Measurements from ENCODE around the gene COL5A1.

Gene COL5A1

GRCh38 chr9:134633362-134634142 lies 8.1 kb upstream of the COL5A1 start:
- no peak overlapping the region for H3K27ac ChIP-seq
- no peak for TF ChIP-seq CTCF (conservative IDR thresholded peaks at IDR 0.05)
- no peak for TF ChIP-seq ZFX (IDR thresholded peaks at IDR 0.05)

- TF ChIP-seq ZFX (IDR thresholded peaks at IDR 0.05) (no peak), CTCF (conservative IDR thresholded peaks at IDR 0.05) (no peak)
- H3K27ac ChIP-seq, result no peak overlapping the region
These were observed 7.4 kb upstream of the COL5A1 start for GRCh38 chr9:134634176-134634575.

- no peak overlapping the region for H3K27ac ChIP-seq
- no peak for TF ChIP-seq CTCF (conservative IDR thresholded peaks at IDR 0.05)
- TF ChIP-seq ZFX (IDR thresholded peaks at IDR 0.05), result no peak
These were observed 6.9 kb upstream of the COL5A1 start for GRCh38 chr9:134634667-134635230.

GRCh38 chr9:134635351-134636148 lies 6.1 kb upstream of the COL5A1 start:
- no peak for TF ChIP-seq CTCF (conservative IDR thresholded peaks at IDR 0.05)
- TF ChIP-seq ZFX (IDR thresholded peaks at IDR 0.05), result no peak
- H3K27ac ChIP-seq, result no peak overlapping the region

GRCh38 chr9:134636149-134636507 lies 5.5 kb upstream of the COL5A1 start:
- TF ChIP-seq ZFX (IDR thresholded peaks at IDR 0.05) (no peak), CTCF (conservative IDR thresholded peaks at IDR 0.05) (no peak)
- H3K27ac ChIP-seq, result no peak overlapping the region

- TF ChIP-seq CTCF (conservative IDR thresholded peaks at IDR 0.05) (no peak), ZFX (IDR thresholded peaks at IDR 0.05) (no peak)
- H3K27ac ChIP-seq, result no peak overlapping the region
These were observed 4.4 kb upstream of the COL5A1 start for GRCh38 chr9:134637241-134637640.

Measured in C4-2B (cell line).